Stimulated activated CD8-positive, alpha-beta memory T cell treated with anti-CD3 and anti-CD28 coated beads, Interleukin-7, amount 100 ng/mL, for 1 hour (primary cell): Measurements from ENCODE around the gene DBN1.
A peak's percentile ranks its signal among the peaks of the same experiment; 100 is the strongest.

Source experiments
- DNase-seq, 2 donors: peaks; one replicate each; pipeline ENCODE4 v3.0.0-alpha.2; 2020; ENCODE audit warnings: low read depth in 2 of 2

Gene DBN1

DNA sequence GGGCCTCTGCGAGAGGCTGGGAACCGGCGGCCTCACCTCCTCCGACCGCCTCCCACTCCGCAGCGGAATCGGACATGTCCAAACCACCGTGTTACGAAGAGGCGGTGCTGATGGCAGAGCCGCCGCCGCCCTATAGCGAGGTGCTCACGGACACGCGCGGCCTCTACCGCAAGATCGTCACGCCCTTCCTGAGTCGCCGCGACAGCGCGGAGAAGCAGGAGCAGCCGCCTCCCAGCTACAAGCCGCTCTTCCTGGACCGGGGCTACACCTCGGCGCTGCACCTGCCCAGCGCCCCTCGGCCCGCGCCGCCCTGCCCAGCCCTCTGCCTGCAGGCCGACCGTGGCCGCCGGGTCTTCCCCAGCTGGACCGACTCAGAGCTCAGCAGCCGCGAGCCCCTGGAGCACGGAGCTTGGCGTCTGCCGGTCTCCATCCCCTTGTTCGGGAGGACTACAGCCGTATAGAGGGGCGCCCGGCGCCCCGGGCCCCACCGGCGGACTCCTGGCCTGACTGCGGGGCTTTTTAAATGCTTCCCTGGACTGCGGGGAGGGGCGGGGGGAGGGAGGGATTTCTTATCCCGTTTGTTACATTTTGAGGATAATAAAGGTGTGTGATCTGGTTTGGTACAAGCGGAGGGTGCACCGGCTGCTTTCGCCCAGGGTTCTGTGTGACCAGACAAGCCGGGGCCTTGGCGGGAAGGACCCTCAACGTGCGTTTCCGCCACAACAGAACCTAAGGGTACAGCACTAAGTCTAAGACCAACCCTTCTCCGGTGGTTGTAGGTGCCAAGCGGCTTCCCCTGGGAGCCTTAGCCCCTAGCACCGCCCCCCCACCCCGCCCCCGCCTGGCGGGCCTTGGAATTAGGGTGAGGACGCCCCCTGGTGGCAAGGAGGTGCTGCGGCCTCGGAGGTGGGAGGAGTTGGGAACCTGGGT lies 17.5 kb downstream of the DBN1 start:
- DNase-seq: peak; percentile 93 to 97

DNA sequence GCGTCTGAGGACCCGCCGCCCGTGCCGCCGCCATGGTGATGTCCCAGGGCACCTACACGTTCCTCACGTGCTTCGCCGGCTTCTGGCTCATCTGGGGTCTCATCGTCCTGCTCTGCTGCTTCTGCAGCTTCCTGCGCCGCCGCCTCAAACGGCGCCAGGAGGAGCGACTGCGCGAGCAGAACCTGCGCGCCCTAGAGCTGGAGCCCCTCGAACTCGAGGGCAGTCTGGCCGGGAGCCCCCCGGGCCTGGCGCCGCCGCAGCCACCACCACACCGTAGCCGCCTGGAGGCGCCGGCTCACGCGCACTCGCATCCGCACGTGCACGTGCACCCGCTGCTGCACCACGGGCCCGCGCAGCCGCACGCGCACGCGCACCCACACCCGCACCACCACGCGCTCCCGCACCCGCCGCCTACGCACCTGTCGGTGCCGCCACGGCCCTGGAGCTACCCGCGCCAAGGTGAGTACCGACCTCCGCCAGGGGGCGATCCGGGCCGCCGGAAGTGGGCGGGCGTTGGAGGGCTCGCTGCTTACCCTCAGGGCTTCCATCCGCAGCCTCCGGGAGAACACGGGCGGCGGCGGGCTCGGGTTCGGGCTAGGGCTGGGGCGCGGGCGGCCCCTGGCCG lies 18.3 kb downstream of the DBN1 start:
- peak; percentile 83 to 85 for DNase-seq

DNA sequence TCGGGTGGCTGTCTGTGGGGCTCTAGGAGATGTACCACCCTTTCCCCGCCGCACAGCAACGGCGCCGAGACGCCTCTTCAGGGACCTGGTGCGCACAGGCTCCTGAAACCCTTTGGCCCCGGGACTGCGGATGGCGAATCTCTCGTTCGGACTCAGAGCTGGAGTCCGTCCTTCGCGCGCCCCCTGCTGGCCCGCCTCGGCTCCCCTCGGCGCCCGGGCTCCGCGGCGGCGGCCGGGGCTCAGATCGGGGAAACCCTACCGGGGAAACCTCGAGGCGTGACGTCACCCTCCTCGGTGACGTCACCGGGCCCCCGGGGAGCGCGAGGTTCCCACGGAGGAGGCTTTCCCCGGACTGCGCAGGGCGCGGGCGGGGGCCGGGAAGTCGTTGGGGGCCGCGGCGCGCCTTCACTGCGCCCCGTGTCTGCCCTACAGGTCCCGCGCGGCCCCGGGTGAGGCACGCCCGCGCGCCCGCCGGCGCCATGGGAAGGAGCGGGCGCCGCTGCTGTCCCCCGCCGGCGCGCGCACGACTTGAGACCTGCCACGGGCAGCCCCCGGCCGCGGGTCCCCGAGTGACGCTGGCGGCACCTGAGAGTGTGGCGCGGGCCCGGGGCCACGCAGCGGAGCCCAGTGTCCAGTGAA lies 18.9 kb downstream of the DBN1 start:
- peak; percentile 91 to 93 for DNase-seq

DNA sequence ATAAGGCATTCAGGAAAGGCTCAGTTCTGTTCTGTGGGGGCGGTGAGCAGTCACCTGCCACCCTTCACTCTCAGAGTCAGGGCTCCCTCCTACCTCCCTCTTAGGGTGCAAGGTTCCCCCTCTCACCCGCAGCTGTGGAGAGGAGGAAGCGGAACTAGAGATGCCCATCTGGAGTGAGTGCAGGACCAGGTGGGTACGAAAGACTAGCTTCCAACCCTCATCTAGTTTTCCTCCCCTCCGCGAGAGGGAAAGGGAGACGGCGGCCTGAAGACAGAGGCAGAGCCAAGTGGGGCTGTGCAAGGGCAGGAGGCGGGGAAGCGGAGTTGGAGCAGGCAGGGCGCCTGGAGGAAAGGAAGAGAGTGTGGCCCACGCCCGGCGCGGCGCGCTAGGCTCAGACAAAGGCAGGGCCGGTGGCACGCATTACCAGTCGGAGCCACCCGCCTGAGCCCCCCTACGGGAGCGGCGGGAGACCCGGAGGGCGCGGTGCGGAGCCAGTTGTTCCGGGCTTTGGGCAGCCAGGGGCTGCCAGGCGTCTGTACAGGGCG lies 19.5 kb downstream of the DBN1 start:
- no peak for DNase-seq

DNA sequence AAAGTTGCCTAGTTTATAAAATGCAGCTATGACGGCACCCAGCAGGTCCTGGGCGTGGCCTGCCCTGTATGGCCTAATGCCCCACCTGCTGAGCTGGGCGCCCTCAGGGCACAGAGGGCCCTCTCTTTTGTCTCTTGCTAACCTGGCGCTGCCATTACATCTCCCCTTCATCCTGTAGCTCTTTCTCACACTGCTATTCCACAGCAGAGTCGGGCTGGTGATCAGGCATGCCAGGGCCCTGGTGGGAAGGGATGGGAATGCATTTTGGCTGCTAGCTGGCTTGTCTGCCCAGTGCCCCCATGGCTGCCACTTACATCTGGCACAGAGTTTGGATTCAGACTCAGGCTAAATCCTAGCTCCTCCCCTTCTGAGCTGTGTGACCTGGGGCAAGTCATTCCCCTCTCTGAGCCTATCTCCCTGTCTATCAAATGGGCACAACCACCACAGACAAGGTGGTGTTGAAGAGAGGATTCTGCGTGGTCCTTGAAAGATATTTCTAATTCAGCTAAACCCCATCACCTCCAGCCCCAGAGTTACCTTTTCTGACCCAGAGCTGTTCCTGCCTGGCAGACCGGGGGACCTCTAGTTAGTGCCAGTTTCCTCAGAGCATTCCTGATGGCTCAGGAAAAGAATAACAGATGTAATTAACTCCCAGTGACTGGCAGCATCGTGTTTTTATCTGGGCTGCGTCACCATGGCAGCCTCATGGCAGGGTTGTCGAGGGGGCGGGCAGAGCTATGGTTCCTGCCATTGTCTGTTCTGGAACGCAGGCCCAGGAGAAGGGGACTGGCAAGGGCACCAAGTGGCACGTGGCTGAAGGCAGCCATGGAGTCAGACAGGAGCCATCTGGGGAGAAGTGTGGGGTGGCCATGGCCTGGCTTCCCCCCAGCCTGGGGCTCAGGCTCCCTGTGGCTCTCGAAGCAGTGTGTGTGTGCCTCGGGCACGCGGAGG lies 20.5 kb downstream of the DBN1 start:
- no peak for DNase-seq

DNA sequence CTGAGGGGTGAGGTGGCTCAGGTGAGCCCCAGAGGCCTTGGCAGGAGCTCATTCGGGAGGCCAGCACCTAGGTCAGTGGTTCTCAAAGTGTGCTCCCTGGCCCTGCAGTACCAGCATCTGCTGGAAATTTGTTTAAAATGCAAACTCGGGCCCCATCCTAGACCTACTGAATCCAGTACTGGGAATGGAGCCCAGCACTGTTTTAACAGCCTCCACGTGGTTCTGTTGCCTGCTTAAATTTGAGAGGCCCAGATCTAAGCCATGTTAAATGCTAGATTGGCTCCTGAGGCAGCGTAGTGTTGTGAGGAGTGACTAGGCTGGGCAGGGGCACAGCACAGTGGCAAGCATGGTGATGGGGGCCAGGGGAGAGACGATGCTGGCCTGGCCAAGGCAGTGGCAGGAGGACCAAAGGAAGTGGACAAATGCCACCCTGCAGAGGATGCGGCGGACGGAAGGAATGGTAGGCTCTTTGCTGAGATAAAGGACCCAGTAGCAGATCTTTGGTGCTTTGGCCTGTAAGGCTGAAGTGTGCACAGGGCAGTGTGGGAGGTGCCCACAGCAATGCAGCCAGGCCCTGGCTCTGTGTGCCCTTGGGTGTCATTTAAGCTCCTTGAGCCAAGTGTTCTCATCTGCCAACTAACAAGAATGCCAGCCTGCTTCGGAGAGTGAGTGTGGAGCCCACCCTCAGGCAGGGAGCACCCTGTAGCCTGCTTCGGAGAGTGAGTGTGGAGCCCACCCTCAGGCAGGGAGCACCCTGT lies 22.6 kb downstream of the DBN1 start:
- no peak for DNase-seq

DNA sequence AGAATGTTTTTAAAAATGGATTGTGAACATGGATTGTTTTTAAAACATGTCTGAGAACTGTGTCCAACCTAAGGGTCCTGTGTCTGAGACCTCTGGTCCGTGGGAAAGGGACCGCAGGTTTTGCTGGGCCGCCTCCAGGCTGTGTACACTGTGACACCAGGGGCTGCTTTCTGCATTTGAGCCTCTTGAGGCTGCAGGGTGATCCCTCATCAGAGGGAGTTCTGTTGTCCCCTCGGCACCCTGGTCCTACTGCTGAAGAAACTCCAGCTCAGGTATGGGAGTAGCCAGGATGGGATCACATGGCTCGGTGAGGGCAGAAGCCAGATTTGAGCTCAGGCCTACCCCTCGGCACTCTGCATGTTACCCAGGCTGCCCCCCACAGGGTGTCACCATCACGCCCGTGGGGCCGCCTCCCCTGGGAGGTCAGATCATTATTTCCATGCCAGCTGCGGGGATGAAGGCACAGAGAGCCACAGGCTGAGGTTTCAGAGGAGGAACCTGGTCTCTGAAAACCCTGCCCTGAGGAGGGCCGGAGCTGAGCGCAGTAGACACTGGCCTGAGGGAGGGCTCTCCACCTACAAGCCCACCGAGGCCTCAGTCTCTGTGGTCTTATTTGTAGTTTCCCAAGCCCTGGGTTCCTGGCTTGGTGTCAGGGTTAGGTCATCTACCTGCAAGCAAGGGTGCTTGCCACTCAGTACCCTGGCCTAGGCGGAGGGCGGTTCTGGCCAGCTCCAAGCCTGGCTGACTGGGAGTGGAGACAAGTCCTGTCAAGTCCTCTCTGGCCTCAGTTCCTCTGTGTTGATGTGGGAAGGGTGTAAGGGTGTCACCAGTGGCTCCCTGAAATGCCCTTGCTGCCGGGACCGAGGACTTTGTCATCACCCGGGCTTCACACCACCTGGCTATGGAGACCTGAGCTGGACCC lies 24.0 kb downstream of the DBN1 start:
- no peak for DNase-seq

DNA sequence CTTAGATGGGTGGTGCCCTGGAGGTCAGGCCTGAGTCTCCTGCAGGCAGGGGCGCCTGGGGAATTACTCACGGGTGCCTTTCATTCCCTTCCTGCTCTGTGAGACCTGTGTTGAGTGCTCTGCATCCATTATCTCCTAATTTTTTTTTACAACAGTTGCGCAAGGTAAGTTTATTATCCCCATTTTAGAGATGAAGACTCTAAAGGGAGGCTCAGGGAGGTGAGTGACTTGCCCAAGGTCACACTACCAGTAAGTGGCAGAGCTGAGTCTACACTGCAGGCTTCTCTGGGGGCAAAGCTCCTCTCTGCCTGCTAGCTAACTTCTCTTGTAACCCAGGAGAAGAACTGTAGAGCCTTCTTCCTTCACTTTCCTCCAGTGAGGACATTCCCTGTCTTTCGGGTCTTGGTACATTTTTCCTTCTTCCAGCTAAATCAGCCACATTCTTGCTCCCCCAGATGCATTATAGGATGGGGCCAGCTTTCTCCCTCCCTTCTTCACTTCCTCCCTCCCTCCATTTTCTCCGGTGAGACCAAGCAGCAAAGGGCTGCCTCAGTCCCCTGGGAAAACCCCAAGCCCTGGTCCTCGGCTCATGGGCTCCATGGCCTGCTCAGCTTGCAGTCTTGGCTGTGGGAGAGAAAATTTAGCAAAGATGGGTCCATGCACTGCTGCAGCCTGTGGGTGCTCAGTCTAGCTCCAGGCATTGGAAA lies 25.0 kb downstream of the DBN1 start:
- DNase-seq: no peak

DNA sequence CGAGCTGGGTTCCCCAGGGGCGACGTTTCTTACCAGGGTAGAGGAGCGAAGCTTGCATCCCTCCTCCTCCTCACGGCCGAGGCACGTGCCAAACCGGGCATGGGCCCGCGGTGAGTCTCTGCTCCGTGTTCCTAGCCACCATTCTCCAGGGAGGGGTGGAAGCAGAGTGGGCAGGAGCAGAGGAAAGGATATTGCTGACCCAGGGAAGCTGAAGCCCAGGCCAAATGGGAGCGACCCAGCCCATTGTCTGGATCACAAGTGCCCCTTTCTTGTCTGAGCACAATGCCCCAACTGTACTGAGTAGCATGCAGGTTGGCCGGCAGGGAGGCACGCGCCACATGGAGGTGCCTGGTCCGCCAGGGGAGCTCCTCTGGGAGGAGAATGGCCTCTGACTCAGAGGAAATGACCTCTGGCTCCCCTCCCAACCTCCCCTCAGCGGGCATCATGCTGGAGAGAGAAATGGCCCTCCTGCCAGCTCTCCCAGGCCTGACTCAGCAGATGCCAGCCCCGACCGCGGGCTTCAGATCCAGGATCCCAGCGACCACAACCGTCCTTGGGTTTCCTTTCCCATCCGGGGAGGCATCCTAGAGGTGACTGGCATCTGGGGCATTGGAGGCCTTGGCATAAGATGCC lies 25.7 kb downstream of the DBN1 start:
- DNase-seq: no peak

DNA sequence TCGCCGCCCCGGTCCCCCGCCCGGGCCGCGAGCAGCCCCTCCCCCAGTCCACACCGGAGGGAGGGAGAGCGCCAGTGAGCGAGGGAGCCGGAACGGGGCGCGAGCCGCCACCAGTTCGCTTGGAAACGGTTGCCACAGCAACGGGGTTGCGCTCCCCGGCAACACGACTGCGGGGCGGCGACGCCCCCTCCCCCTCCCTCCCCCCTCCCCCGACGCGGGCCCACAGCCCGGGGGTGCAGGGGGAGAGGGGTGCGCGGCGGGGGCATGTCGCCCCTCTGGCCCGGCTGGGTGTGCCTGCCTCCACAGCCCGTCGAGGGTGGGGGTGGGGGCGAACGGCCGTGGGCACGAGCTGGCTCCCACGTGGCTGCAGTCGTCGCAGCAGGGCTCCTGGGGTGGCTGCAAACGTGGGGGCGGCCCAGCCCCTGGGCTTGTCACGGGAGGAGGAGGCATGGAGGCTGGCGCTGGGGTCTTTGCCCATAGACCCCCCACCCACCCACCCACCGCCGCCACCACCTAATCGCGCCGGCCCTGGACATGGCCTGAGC lies 26.3 kb downstream of the DBN1 start:
- DNase-seq: no peak

DNA sequence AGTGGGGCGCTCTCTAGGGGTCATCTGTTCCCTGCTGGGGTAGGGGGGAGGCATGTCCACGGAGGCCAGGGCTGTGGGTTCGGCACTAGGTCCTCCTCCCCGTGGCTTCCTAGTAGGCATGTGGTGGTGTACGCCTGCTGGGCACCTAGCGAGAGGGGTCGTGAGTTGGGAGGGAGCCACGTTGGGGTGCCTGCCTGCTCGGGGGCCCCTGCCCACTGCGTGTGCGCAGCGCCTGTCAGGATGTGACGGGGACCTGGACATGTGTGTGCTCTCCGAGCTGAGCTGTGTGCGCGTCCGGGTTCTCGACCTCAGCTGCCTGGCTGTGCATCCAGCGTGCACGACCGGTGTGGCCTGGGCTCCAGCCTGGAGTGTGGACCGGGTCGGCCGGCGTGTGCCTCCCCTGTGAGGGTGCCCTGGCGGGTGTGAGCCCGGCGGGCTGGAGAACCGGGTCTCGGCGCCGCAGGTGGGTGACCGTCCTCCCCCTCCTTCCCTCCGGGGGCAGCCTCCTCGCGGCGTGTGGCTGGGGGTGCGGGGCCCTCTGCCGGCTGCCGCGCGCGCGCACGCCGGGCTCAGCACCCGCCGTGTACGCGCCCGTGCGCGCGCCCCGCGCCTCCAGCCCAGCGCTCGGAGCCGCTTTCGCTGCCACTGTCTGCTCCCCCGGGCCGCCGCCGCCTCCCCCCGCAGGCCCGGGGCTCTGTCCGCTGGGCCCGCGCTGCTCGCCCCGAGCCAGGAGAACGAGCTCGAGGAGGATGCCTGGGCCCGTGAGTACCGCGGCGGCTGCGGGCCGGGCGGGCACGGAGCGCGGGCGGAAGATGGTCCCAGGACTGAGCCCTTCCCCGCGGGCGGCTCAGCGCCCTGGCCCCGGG lies 27.0 kb downstream of the DBN1 start, which contains the start of gene PRR7:
PRR7 (plus strand) TSS at position 615 of the 866 bp plus-strand sequence. CDS start 8,254 bp downstream, outside the sequence.
- peak in 1 of 2 donors; percentile 44 for DNase-seq

DNA sequence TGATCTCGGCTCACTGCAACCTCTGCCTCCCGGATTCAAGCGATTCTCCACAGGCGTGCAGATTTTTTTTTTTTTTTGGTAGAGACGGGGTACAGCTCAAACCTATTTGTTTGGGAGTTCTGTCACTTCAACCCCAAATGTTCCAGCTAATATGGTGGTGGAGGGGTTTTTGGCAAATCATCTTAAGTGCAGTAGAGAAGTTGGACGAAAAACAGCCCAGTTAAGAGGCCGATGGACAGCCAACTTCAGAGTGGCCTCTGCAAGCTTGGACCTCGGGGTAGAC lies 27.6 kb downstream of the DBN1 start:
- no peak for DNase-seq

DNA sequence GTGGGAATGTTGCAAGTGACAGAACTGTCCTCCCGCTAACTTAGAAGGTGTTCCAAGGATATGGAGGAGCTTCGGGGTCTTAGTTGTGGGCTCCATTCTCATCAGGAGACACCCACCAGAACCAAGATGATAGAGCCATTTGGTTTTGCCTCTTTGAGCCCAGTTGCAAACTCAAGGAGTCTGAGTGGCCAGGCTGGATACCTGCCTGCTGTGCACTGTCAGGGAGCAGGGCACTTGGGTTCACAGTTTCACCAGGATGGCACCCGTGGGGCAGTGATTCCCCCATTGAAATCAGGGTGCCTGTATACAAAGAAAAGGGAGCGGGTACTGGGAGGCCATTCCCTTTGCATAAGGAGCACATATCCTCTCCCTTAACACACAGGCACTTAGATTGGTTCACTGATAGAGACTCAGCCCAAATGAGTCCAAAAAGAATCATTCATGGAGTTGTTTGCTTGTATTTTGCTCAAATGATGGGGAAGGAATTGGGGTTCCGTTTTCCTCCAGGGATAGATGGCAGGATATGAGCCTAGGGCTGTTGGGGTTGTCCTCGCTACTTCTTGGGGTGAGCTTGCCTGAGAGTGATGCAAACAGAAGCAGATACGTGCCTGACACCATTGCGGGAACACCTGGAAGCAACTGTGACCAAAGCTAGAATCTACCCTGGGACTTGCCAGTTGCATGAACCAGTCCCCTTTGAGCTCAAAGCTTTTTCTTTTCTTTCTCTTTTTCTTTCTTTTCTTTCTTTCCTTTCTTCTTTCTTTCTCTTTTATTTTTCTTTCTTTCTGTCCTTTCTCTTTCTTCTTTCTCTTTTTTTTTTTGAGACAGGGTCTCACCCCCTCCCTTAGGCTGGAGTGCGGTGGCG lies 28.1 kb downstream of the DBN1 start:
- no peak for DNase-seq

DNA sequence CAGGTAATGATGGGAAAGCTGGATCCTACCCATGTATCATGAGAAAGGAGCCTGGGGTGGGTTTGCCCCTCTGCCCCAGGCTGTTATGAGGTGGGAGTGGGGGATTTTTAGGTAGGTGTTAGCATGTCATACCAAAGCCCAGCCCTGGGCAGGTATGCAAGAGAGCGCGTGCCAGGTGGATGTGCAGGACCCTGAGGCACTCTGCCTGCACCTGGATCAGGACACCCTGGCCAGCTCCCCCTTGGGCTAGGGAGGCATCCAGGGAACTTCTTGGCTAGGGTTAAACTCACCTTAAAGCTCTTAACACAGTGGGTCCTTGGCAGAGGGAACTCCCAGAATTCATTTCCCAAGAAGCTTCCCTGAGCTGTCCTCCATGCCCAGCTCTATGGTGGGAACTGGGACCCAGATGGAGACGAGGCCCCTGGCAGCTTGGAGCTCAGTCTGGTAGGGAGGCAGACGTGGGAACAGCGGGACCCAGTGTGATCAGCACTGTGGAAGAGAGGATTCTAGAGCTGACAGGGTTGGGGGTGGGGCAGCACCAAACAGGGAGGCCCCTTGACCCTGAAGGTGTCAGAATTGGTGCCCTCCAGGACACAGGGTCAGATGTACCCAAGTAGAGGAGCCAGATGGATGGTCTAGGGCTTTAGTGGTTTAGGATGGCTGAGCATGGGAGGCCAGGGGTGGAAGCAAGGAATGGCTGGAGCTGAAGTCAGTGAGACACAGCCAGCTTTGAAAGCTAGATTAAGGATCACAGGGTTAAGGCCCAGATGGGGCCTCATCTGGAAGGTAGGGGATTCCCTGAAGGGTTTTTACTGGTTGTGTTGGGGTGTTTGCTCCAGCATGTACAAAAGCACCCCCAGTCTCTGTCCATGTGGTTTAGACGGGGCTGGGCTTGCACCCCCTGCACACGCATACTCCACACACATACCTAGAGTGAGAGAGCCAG lies 29.1 kb downstream of the DBN1 start:
- DNase-seq: no peak
